Measurements from ENCODE around the gene CES4A.
A peak's percentile ranks its signal among the peaks of the same experiment; 100 is the strongest.

The CES4A gene

GRCh38 chr16:67016681-67017420 is 28.5 kb downstream of the CES4A start:
- TF ChIP-seq, protein P1, sequence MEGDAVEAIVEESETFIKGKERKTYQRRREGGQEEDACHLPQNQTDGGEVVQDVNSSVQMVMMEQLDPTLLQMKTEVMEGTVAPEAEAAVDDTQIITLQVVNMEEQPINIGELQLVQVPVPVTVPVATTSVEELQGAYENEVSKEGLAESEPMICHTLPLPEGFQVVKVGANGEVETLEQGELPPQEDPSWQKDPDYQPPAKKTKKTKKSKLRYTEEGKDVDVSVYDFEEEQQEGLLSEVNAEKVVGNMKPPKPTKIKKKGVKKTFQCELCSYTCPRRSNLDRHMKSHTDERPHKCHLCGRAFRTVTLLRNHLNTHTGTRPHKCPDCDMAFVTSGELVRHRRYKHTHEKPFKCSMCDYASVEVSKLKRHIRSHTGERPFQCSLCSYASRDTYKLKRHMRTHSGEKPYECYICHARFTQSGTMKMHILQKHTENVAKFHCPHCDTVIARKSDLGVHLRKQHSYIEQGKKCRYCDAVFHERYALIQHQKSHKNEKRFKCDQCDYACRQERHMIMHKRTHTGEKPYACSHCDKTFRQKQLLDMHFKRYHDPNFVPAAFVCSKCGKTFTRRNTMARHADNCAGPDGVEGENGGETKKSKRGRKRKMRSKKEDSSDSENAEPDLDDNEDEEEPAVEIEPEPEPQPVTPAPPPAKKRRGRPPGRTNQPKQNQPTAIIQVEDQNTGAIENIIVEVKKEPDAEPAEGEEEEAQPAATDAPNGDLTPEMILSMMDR (IDR thresholded peaks at IDR 0.05), result no peak
- TF ChIP-seq ZFX (IDR thresholded peaks at IDR 0.05; ENCODE audit: borderline replicate concordance), result no peak
- no peak overlapping the region for H3K27ac ChIP-seq

GRCh38 chr16:67017421-67017750 is 29.0 kb downstream of the CES4A start:
- TF ChIP-seq, protein P1 (IDR thresholded peaks at IDR 0.05), result no peak
- TF ChIP-seq ZFX (IDR thresholded peaks at IDR 0.05; ENCODE audit: borderline replicate concordance), result no peak
- no peak overlapping the region for H3K27ac ChIP-seq

DNA sequence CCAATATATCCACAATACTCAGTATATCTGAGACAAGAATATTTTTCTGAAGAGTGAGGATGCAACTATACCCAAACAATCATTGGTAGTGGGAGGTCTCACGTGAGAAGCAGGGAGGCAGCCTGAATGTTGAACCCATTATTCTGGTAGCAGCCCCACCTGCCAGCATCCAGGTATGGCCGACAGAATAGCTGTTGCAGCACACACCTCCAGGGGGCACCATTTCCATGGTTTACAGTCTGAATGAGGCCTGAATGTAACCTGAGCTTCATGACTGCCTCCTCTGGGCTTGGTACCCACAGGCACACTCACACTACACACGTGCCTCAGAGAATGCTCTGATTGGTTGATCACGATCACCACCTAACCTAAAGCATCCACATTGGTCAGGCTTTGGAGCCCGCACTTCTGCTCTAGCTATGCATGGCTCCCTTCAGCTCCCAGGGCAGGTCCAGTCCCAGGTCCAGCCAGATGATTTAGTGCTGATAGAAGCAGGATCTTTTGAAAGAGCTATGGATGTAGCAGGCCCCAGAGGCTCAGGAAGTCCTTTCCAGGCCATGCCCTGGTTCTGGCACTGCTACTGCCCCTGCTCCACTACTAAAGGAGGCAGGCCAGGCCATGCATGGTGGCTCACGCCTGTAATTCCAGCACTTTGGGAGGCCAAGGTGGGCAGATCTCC is 29.6 kb downstream of the CES4A start:
- H3K27ac ChIP-seq, result 0 out of 2 replicates have a peak overlapping the region, but pooled peaks have one; percentile 30
- no peak for TF ChIP-seq ZFX (IDR thresholded peaks at IDR 0.05; ENCODE audit: borderline replicate concordance)
- TF ChIP-seq, protein P1 (IDR thresholded peaks at IDR 0.05), result peak; percentile 87

DNA sequence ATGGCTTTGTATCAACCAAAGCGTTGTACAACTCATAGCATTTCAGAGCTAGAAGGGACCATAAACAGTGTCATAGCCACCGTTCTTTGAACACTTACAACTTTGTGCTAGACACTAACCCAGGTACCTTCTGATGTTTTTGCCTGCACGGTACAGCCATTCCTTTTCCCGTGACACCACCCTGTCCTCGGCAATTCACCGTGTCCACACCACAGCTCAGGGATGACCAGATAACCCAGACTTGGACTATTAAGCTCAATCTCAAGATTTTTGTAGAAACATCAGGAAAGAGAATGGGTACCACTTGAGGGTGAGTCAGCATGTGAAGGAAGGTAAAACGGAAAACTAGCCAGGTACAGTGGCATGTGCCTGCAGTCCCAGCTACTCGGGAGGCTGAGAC is 30.8 kb downstream of the CES4A start:
- no peak for TF ChIP-seq ZFX (IDR thresholded peaks at IDR 0.05; ENCODE audit: borderline replicate concordance)
- TF ChIP-seq, protein P1 (IDR thresholded peaks at IDR 0.05), result no peak
- no peak overlapping the region for H3K27ac ChIP-seq

DNA sequence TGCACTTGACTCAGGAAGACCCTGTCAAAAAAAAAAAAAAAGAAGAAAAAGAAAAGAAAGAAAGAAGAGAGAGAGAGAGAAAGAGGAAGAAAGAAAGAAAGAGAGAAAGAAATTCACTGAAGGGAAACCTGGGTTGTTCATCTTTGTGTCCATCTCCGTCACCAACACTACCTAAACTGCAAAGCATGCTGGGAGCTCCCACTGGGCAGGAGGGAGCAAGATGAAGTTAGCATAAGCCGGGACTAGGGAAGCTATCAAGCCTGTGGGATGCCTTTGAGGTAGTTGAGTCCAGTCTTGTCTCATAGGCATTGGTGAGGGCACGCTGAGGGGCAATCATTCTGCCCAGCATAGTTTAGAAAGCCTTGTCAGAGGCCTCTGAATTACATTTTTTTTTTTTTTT is 32.9 kb downstream of the CES4A start:
- no peak overlapping the region for H3K27ac ChIP-seq
- TF ChIP-seq, protein P1 (IDR thresholded peaks at IDR 0.05), result no peak
- no peak for TF ChIP-seq ZFX (IDR thresholded peaks at IDR 0.05; ENCODE audit: borderline replicate concordance)

DNA sequence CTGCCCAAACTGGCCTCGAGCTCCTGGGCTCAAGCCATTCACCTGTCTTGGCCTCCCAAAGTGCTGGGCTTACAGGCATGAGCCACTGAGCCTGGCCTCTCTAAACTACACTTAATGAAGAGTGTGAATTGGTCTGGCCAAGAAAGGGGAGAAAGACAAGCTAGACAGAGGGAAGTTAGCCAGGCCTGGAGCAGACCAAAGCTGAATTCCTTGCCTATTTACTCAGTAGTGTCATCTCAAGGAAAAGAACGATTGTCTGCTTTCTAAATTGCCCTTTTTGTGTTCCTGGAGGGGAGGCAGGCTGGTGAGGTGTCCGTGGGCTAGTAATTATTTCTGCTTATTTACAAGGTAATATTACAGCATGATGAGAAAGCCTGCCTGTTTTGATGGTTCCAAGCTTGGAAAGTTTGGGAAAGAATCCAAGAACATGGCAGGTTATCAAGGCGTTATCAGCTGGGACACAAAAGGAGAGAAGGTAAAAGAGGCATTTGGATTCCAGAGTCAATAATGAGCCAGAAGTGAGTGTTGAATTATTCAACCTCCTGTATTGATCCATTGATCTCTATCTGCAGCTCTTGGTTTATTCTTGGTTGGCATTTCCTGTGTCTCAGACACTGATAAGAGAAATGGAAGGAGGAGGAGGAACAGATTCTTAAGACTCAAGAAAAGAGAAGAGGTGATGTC is 34.3 kb downstream of the CES4A start:
- no peak overlapping the region for H3K27ac ChIP-seq
- TF ChIP-seq ZFX (IDR thresholded peaks at IDR 0.05; ENCODE audit: borderline replicate concordance), result no peak
- TF ChIP-seq, protein P1 (IDR thresholded peaks at IDR 0.05), result no peak

DNA sequence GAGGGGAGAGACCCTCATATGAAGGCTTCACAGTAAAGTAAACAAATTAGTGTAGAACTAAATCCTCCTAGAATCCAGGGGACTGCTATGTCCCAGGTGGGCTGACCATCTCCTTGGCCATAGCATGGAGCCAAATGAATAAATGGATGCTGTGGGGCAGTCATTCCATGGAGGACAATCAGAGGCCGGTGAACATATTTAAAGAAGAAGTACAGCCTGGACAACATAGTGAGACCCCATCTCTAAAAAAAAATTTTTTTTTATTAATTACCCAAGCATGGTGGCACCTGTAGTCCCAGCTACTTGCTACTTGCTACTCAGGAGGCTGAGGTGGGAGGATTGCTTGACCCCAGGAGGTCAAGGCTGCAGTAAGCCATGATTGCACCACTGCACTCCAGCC is 35.3 kb downstream of the CES4A start:
- no peak for TF ChIP-seq ZFX (IDR thresholded peaks at IDR 0.05; ENCODE audit: borderline replicate concordance)
- H3K27ac ChIP-seq, result no peak overlapping the region
